GM12878 (cell line): Measurements from ENCODE around the gene ZG16B. TPM values are rescaled to one million over a fixed set of nuclear protein-coding genes. Genes with fewer than 3 reads are reported as not detected.

Experiments
- ATF7 ChIP-seq: fragments of 450-650 bp; IDR thresholded peaks from 2 replicates; pipeline ENCODE4 v1.6.1; 2016; ENCODE audit warnings: low read depth, mild to moderate bottlenecking
- BHLHE40 ChIP-seq, 2 experiments: fragments of 450-650 bp in 1 of 2; IDR thresholded peaks; 2 replicates each; pipeline ENCODE4 v1.6.1; 2011 to 2017; ENCODE audit warnings: low read depth in 2 of 2, borderline replicate concordance in 1 of 2, improper control_type of control experiment in 1 of 2, low read length in 1 of 2, mild to moderate bottlenecking in 1 of 2
- CHD2 ChIP-seq: IDR thresholded peaks from 2 replicates; pipeline ENCODE4 v1.6.1; 2011; ENCODE audit warnings: low read depth, low read length, improper control_type of control experiment, borderline replicate concordance
- ESRRA ChIP-seq: IDR thresholded peaks from 2 replicates; pipeline ENCODE4 v1.6.1; 2012; ENCODE audit warnings: mild to moderate bottlenecking, low read length, improper control_type of control experiment
- FOXM1 ChIP-seq: IDR thresholded peaks from 2 replicates; pipeline ENCODE4 v1.6.1; 2012; ENCODE audit warnings: low read depth, mild to moderate bottlenecking, inconsistent platforms, low read length, moderate library complexity
- HDAC2 ChIP-seq: fragments of 200-600 bp; sonication (generic); IDR thresholded peaks from 2 replicates; pipeline ENCODE4 v1.6.1; 2017
- IRF4 ChIP-seq: IDR thresholded peaks from 2 replicates; pipeline ENCODE4 v1.6.1; 2011; ENCODE audit warnings: low read depth, low read length
- KLF5 ChIP-seq: fragments of 450-650 bp; IDR thresholded peaks from 2 replicates; pipeline ENCODE4 v1.6.1; 2014; ENCODE audit warnings: mild to moderate bottlenecking; ENCODE audit not compliant: partially characterized antibody
- MYB ChIP-seq: fragments of 150-350 bp; IDR thresholded peaks from 2 replicates; pipeline ENCODE4 v1.6.1; 2014; ENCODE audit warnings: mild to moderate bottlenecking, low read depth, low read length, borderline replicate concordance
- RCOR1 ChIP-seq: conservative IDR thresholded peaks from 2 replicates; pipeline ENCODE4 v1.6.1; 2012; ENCODE audit warnings: low read depth, low read length, improper control_type of control experiment
- RFX5 ChIP-seq: IDR thresholded peaks from 2 replicates; pipeline ENCODE4 v1.6.1; 2011; ENCODE audit warnings: low read depth, low read length, improper control_type of control experiment
- SIX5 ChIP-seq: IDR thresholded peaks from 2 replicates; pipeline ENCODE4 v1.6.1; 2011; ENCODE audit warnings: mild to moderate bottlenecking, low read depth, low read length, moderate library complexity; ENCODE audit not compliant: severe bottlenecking
- TARDBP ChIP-seq: IDR thresholded peaks from 2 replicates; pipeline ENCODE4 v1.6.1; 2016; ENCODE audit warnings: borderline replicate concordance
- TBL1XR1 ChIP-seq: IDR thresholded peaks from 2 replicates; pipeline ENCODE4 v1.6.1; 2012; ENCODE audit warnings: low read depth, low read length, improper control_type of control experiment
- ZNF217 ChIP-seq: fragments of 450-650 bp; IDR thresholded peaks from 2 replicates; pipeline ENCODE4 v1.6.1; 2017; ENCODE audit warnings: antibody characterized with exemption, mild to moderate bottlenecking
- polyA plus RNA-seq, 11 experiments: library from polyadenylated mRNA; depleted of rRNA in 4 of 11; unstranded in 6 of 11; stranded (reverse) in 5 of 11; fragments of >200 nt; fragmentation: Nextera tagmentation in 4 of 11; fragmentation: Illumina TruSeq in 1 of 11; extraction: Ambion mirVana in 4 of 11; extraction: Trizol in 1 of 11; gene quantifications; 1 replicate in 1 of 11; 2 replicates in 10 of 11; pipeline versions ENCODE4 v1.2.1 to v1.2.3, GENCODE V29; 2011 to 2016; ENCODE audit warnings: inconsistent platforms in 2 of 11, missing spikeins in 2 of 11, low read depth in 1 of 11
- total RNA-seq, 4 experiments: library from RNA; depleted of rRNA in 3 of 4; stranded (reverse); fragments of >200 nt in 3 of 4; fragmentation: Illumina TruSeq in 1 of 4; extraction: Trizol in 1 of 4; gene quantifications; 2 replicates each; pipeline versions ENCODE4 v1.2.1 to v1.2.3, GENCODE V29; 2013 to 2021
- TF ChIP-seq, protein P1 (sequence below): fragments of 450-650 bp; formaldehyde crosslinking; IDR thresholded peaks from 2 replicates; pipeline ENCODE4 v1.4.0; 2020; ENCODE audit warnings: mild to moderate bottlenecking, moderate library complexity
- TF ChIP-seq, protein P2 (sequence below): fragments of 450-650 bp; IDR thresholded peaks from 2 replicates; pipeline ENCODE4 v1.6.1; 2017; ENCODE audit warnings: mild to moderate bottlenecking, low read depth, inconsistent platforms; ENCODE audit not compliant: poor library complexity, severe bottlenecking
- TF ChIP-seq, protein P3 (sequence below): IDR thresholded peaks from 2 replicates; pipeline ENCODE4 v1.6.1; 2011; ENCODE audit warnings: low read depth, low read length, improper control_type of control experiment, borderline replicate concordance
- TF ChIP-seq, protein P4 (sequence below): IDR thresholded peaks from 2 replicates; pipeline ENCODE4 v1.6.1; 2012; ENCODE audit warnings: low read depth, low read length, improper control_type of control experiment

The ZG16B gene
- total and polyA plus RNA-seq, 10 of the 15 experiments (the other 5 are each of a cell fraction or from before 2014, with no cell fraction given) = 1.00 to 11.6 (median 5.8) TPM

DNA sequence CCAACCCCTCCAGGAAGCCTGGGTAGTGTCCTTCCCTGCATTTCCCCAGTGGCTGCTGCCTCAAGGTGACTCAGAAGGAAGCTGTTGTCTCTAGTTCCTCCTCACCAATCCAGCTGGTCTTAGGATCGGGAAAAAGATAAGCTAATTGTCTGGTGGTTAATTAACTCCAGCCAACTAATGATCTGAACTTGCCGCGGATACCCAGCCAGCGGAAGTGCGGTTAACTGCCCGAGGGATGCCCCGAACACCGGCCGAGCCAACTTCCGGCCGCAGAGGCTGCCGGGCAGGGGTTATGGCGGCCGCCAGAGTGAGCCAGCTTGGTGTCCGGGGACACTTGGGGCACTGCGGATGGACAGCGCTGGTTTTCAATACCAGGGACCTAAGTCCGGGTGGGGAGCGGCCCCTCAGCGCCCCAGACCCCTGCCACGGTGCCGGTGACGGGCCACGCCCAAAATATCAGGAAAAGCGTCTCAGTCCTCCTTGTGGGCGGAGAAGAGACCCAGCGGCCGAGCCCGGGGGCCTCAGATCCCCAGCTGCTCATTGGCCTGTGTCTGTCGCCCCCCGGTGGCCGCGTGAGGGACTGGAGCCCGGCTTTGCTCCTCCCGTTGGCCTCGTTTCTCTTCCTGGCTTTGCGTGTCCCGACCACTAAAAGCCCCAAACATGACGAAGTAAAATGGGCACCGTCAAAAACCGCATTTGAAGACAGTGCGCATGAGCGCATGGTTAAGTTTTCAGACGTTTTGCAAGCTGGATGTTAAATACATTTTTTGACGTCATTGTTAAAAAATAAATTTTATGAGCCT is 38.1 kb downstream of the ZG16B start (continued):
- TF ChIP-seq, protein P1, sequence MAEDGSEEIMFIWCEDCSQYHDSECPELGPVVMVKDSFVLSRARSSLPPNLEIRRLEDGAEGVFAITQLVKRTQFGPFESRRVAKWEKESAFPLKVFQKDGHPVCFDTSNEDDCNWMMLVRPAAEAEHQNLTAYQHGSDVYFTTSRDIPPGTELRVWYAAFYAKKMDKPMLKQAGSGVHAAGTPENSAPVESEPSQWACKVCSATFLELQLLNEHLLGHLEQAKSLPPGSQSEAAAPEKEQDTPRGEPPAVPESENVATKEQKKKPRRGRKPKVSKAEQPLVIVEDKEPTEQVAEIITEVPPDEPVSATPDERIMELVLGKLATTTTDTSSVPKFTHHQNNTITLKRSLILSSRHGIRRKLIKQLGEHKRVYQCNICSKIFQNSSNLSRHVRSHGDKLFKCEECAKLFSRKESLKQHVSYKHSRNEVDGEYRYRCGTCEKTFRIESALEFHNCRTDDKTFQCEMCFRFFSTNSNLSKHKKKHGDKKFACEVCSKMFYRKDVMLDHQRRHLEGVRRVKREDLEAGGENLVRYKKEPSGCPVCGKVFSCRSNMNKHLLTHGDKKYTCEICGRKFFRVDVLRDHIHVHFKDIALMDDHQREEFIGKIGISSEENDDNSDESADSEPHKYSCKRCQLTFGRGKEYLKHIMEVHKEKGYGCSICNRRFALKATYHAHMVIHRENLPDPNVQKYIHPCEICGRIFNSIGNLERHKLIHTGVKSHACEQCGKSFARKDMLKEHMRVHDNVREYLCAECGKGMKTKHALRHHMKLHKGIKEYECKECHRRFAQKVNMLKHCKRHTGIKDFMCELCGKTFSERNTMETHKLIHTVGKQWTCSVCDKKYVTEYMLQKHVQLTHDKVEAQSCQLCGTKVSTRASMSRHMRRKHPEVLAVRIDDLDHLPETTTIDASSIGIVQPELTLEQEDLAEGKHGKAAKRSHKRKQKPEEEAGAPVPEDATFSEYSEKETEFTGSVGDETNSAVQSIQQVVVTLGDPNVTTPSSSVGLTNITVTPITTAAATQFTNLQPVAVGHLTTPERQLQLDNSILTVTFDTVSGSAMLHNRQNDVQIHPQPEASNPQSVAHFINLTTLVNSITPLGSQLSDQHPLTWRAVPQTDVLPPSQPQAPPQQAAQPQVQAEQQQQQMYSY (CRISPR knock-in tag) = no peak
- TF ChIP-seq HDAC2 = no peak; the same call in 1 of the 2 replicates
- no peak for TF ChIP-seq KLF5
- TF ChIP-seq ZNF217 = peak; percentile 72; the same call in 1 of the 2 replicates
- peak; percentile 76 for TF ChIP-seq ATF7
- 0 out of 2 replicates have a peak, but pooled peaks have one; percentile 87 for TF ChIP-seq RCOR1
- TF ChIP-seq BHLHE40 (IDR thresholded peaks at IDR 0.05; ENCODE audit: borderline replicate concordance in 1 of 2, low read depth in 2 of 2, low read length in 1 of 2) = peak in 1 of 2 experiments; percentile 43; a peak in 2 of 4 replicates
- TF ChIP-seq FOXM1 = no peak
- no peak for TF ChIP-seq TARDBP
- TF ChIP-seq, protein P2, sequence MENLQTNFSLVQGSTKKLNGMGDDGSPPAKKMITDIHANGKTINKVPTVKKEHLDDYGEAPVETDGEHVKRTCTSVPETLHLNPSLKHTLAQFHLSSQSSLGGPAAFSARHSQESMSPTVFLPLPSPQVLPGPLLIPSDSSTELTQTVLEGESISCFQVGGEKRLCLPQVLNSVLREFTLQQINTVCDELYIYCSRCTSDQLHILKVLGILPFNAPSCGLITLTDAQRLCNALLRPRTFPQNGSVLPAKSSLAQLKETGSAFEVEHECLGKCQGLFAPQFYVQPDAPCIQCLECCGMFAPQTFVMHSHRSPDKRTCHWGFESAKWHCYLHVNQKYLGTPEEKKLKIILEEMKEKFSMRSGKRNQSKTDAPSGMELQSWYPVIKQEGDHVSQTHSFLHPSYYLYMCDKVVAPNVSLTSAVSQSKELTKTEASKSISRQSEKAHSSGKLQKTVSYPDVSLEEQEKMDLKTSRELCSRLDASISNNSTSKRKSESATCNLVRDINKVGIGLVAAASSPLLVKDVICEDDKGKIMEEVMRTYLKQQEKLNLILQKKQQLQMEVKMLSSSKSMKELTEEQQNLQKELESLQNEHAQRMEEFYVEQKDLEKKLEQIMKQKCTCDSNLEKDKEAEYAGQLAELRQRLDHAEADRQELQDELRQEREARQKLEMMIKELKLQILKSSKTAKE = peak; percentile 20
- TF ChIP-seq, protein P3, sequence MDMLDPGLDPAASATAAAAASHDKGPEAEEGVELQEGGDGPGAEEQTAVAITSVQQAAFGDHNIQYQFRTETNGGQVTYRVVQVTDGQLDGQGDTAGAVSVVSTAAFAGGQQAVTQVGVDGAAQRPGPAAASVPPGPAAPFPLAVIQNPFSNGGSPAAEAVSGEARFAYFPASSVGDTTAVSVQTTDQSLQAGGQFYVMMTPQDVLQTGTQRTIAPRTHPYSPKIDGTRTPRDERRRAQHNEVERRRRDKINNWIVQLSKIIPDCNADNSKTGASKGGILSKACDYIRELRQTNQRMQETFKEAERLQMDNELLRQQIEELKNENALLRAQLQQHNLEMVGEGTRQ = no peak
- peak; percentile 45; the same call in 1 of the 2 replicates for TF ChIP-seq CHD2
- TF ChIP-seq, protein P4, sequence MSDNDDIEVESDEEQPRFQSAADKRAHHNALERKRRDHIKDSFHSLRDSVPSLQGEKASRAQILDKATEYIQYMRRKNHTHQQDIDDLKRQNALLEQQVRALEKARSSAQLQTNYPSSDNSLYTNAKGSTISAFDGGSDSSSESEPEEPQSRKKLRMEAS = peak; percentile 59; the same call in 1 of the 2 replicates
- TF ChIP-seq SIX5 = peak; percentile 24
- no peak for TF ChIP-seq MYB
- TF ChIP-seq TBL1XR1 = peak; percentile 48; the same call in 1 of the 2 replicates
- 0 out of 2 replicates have a peak, but pooled peaks have one; percentile 5 for TF ChIP-seq RFX5
- peak; percentile 72; the same call in 1 of the 2 replicates for TF ChIP-seq ESRRA
- no peak for TF ChIP-seq IRF4
